HEK293 (cell line): ENCODE results near the gene MGME1.

Source experiments
- CTCF ChIA-PET: fragments of 350-600 bp; formaldehyde crosslinking; extraction: SDS; loops from one replicate; lab custom pipeline; 2021; ENCODE audit warnings: antibody characterized with exemption; lab: Yijun Ruan, JAX
- POLR2A ChIA-PET: fragments of 300-600 bp; formaldehyde crosslinking; extraction: SDS; loops from one replicate; lab custom pipeline; 2020; ENCODE audit warnings: antibody characterized with exemption, inconsistent platforms; lab: Yijun Ruan, JAX
- H3K27ac ChIP-seq: fragments of 200-500 bp; sonication (Bioruptor generic); 2 replicates; pipeline ENCODE4 v1.5.1; 2014; ENCODE audit warnings: low read depth, low read length, control low read depth, inconsistent platforms; ENCODE audit errors: extremely low read depth
- H3K36me3 ChIP-seq, 2 experiments: fragments of 200-500 bp in 1 of 2; sonication (Bioruptor generic) in 1 of 2; 1 replicate in 1 of 2; 2 replicates in 1 of 2; pipeline ENCODE4 v1.5.1; 2014 to 2017; ENCODE audit warnings: inconsistent platforms in 2 of 2, low read length in 2 of 2; ENCODE audit not compliant: control insufficient read depth in 2 of 2, insufficient read depth in 1 of 2
- H3K4me1 ChIP-seq: fragments of 200-500 bp; sonication (Bioruptor generic); 2 replicates; pipeline ENCODE4 v1.5.1; 2014; ENCODE audit warnings: mild to moderate bottlenecking, low read length, inconsistent platforms; ENCODE audit not compliant: control insufficient read depth, insufficient read depth
- H3K4me3 ChIP-seq: 2 replicates; pipeline ENCODE4 v1.5.1; 2011; ENCODE audit warnings: low read depth, mild to moderate bottlenecking, control low read depth, low read length, moderate library complexity
- H3K9me3 ChIP-seq: fragments of 200-500 bp; sonication (Bioruptor generic); 2 replicates; pipeline ENCODE4 v1.5.1; 2014; ENCODE audit warnings: low read depth, low read length, inconsistent platforms; ENCODE audit not compliant: control insufficient read depth, insufficient read depth
- BCL11B ChIP-seq: fragments of 450-650 bp; formaldehyde crosslinking; IDR thresholded peaks from 2 replicates; pipeline ENCODE4 v1.5.1; 2016; ENCODE audit warnings: low read depth, missing biosample characterization, missing genetic modification characterization
- OSR2 ChIP-seq: fragments of 450-650 bp; formaldehyde crosslinking; IDR thresholded peaks from 2 replicates; pipeline ENCODE4 v1.5.1; 2016; ENCODE audit warnings: missing biosample characterization, missing genetic modification characterization
- SCRT2 ChIP-seq: fragments of 450-650 bp; formaldehyde crosslinking; IDR thresholded peaks from 2 replicates; pipeline ENCODE4 v1.5.1; 2016; ENCODE audit warnings: missing biosample characterization, missing genetic modification characterization
- SP3 ChIP-seq: fragments of 450-650 bp; formaldehyde crosslinking; IDR thresholded peaks from 2 replicates; pipeline ENCODE4 v1.5.1; 2016; ENCODE audit warnings: missing biosample characterization, missing genetic modification characterization
- ZNF157 ChIP-seq: fragments of 450-650 bp; formaldehyde crosslinking; IDR thresholded peaks from 2 replicates; pipeline ENCODE4 v1.5.1; 2016; ENCODE audit warnings: missing biosample characterization, missing genetic modification characterization
- ZNF341 ChIP-seq: fragments of 450-650 bp; formaldehyde crosslinking; IDR thresholded peaks from 2 replicates; pipeline ENCODE4; 2016; ENCODE audit warnings: low read depth, missing biosample characterization, missing genetic modification characterization
- ZNF510 ChIP-seq: fragments of 450-650 bp; formaldehyde crosslinking; IDR thresholded peaks from 2 replicates; pipeline ENCODE4 v1.5.1; 2018; ENCODE audit warnings: mild to moderate bottlenecking, missing genetic modification characterization, missing biosample characterization; ENCODE audit not compliant: insufficient replicate concordance
- TF ChIP-seq, protein P1 (sequence below): fragments of 450-650 bp; formaldehyde crosslinking; conservative IDR thresholded peaks from 2 replicates; pipeline ENCODE4 v1.5.1; 2016; ENCODE audit warnings: low read depth, missing biosample characterization, missing genetic modification characterization
- TF ChIP-seq, protein P2 (sequence below): fragments of 450-650 bp; formaldehyde crosslinking; IDR thresholded peaks from 2 replicates; pipeline ENCODE4 v1.5.1; 2016; ENCODE audit warnings: missing biosample characterization, missing genetic modification characterization

MGME1 gene

DNA sequence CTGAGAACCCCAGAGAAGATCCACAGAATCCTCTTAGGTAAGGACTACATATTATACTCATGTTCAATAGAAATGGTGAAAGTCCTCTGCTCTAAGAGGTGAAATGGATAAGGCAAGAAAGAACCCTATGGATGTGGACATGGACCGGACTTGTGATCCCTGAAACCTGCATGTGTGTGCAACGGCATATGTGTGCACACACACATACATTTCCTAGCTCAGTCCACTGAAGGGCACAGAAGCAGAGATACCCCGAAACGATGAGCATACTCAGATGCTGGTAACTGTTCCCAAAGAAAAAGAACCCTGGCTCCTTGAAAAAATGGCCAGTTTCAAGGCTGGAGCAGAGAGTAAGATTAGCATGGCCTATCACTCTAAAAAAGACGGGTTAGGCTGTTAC is 22.8 kb upstream of the MGME1 start (continued):
- TF ChIP-seq, protein P1, sequence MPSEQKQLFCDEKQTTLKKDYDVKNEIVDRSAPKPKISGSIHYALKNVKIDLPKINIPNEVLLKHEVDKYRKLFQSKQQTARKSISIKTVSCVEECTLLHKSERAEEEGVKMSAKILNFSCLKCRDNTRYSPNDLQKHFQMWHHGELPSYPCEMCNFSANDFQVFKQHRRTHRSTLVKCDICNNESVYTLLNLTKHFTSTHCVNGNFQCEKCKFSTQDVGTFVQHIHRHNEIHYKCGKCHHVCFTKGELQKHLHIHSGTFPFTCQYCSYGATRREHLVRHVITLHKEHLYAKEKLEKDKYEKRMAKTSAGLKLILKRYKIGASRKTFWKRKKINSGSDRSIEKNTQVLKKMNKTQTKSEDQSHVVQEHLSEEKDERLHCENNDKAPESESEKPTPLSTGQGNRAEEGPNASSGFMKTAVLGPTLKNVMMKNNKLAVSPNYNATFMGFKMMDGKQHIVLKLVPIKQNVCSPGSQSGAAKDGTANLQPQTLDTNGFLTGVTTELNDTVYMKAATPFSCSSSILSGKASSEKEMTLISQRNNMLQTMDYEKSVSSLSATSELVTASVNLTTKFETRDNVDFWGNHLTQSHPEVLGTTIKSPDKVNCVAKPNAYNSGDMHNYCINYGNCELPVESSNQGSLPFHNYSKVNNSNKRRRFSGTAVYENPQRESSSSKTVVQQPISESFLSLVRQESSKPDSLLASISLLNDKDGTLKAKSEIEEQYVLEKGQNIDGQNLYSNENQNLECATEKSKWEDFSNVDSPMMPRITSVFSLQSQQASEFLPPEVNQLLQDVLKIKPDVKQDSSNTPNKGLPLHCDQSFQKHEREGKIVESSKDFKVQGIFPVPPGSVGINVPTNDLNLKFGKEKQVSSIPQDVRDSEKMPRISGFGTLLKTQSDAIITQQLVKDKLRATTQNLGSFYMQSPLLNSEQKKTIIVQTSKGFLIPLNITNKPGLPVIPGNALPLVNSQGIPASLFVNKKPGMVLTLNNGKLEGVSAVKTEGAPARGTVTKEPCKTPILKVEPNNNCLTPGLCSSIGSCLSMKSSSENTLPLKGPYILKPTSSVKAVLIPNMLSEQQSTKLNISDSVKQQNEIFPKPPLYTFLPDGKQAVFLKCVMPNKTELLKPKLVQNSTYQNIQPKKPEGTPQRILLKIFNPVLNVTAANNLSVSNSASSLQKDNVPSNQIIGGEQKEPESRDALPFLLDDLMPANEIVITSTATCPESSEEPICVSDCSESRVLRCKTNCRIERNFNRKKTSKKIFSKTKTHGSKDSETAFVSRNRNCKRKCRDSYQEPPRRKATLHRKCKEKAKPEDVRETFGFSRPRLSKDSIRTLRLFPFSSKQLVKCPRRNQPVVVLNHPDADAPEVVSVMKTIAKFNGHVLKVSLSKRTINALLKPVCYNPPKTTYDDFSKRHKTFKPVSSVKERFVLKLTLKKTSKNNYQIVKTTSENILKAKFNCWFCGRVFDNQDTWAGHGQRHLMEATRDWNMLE (tag by site-specific recombination): no peak
- TF ChIP-seq SP3 (tag by site-specific recombination) (no peak), ZNF157 (tag by site-specific recombination) (no peak), OSR2 (tag by site-specific recombination) (no peak)

DNA sequence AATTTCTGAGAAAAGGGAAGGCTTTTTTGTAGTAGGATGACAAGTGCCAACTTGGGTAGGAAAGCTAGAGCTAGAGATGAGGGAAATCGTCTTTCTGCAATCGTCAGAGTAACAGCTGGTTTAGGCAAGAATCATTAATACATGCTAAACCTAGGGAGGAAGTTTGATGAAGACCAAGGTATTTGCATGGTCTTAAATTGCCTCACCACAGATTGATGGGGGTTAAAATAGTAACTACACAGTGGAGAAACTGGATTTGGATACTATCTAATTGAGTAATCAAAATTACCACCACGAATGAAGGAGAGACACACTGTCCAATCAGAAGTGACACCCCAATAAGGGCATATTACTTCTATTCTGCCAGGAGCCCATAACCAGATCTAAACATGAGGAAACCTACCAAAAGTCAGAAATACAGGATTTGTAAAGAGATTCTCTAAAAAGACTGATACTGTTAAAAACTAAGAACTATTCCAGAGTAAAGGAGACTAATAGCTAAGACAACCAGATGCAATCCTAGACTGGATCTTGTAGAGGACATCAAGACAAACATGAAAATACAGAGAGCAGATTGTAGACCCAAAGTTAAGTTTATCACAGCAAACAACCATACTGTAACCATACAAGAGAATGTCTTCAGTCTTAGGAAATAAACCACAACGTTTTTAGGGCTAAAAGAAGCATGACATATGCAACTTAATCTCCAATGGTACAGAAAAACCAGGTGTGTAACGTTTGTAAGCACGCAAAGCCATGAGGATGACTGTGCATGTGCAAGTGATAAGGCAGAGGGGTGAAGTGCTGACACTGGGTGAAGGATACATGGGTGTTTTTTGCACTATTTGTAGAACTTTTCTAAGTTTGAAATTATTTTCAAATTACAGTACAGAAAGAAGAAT is 22.0 kb upstream of the MGME1 start:
- Histone ChIP-seq H3K27ac (no peak overlapping the region), H3K4me1 (no peaks in the 10 kb centered on the region), H3K9me3 (no peaks in the 10 kb centered on the region), H3K4me3 (no peak overlapping the region), H3K36me3 (peaks cover 45 to 100% of the 10 kb centered on the region in 2 experiments)
- ChIA-PET CTCF (interaction anchor here (1.1 kb wide), 1 partner anchor 52 kb away, joined by 3 read pairs; no protein-coding TSS in a partner anchor), POLR2A (interaction anchor here (1.2 kb wide), 1 partner anchor 8 kb away, joined by 3 read pairs; no protein-coding TSS in a partner anchor)
- no peak for TF ChIP-seq ZNF510 (tag by site-specific recombination)
- no peak for TF ChIP-seq BCL11B (tag by site-specific recombination)
- no peak for TF ChIP-seq SCRT2 (tag by site-specific recombination)
- TF ChIP-seq ZNF341 (tag by site-specific recombination): no peak
- TF ChIP-seq, protein P1 (tag by site-specific recombination): no peak
- TF ChIP-seq, protein P2, sequence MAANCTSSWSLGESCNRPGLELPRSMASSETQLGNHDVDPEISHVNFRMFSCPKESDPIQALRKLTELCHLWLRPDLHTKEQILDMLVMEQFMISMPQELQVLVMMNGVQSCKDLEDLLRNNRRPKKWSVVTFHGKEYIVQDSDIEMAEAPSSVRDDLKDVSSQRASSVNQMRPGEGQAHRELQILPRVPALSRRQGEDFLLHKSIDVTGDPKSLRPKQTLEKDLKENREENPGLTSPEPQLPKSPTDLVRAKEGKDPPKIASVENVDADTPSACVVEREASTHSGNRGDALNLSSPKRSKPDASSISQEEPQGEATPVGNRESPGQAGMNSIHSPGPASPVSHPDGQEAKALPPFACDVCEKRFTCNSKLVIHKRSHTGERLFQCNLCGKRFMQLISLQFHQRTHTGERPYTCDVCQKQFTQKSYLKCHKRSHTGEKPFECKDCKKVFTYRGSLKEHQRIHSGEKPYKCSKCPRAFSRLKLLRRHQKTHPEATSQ (tag by site-specific recombination): no peak
